Activated CD8-positive, alpha-beta T cell treated with anti-CD3 and anti-CD28 coated beads for 36 hours (primary cell): Measurements from ENCODE around the gene PVRIG. TPM values are rescaled to one million over a fixed set of nuclear protein-coding genes. Genes with fewer than 3 reads are reported as not detected.

ENCODE experiments used
- total RNA-seq, 2 experiments: library from RNA; stranded (reverse); gene quantifications; one replicate each; pipeline ENCODE4 v1.2.3, GENCODE V29; 2021

Gene PVRIG
- total RNA-seq, 2 experiments from 2014 or later, result 29.8 to 30.2 TPM

Other genes starting within 250 kb of the PVRIG start
- gene AZGP1, start 243.9 kb upstream of the PVRIG start, total RNA-seq, result not detected
- gene ZKSCAN1, start 204.4 kb upstream of the PVRIG start, total RNA-seq, result 10 to 100 TPM; 41.9 to 47.3 TPM
- gene ZSCAN21, start 170.2 kb upstream of the PVRIG start, total RNA-seq, result 1 to 10 TPM; 6.3 to 6.9 TPM
- gene ZNF3, start 138.2 kb upstream of the PVRIG start, total RNA-seq, result 10 to 100 TPM; 16.4 to 18.9 TPM
- 10 to 100 TPM; 81.3 to 86.3 TPM for gene COPS6, start 131.0 kb upstream of the PVRIG start, total RNA-seq
- 100 to 1,000 TPM; 456 to 476 TPM for gene MCM7, start 118.6 kb upstream of the PVRIG start, total RNA-seq
- gene AP4M1, start 118.3 kb upstream of the PVRIG start, total RNA-seq, result 10 to 100 TPM in 1 of 2 experiments, 1 to 10 TPM in 1; 9.8 to 10.9 TPM
- 10 to 100 TPM; 48.6 to 55.3 TPM for gene TAF6, start 100.6 kb upstream of the PVRIG start, total RNA-seq
- 10 to 100 TPM in 1 of 2 experiments, 1 to 10 TPM in 1; 9.8 to 10.4 TPM for gene CNPY4, start 100.3 kb upstream of the PVRIG start, total RNA-seq
- 1 to 10 TPM; 1.9 to 2.1 TPM for gene MBLAC1, start 93.0 kb upstream of the PVRIG start, total RNA-seq
- 100 to 1,000 TPM; 108 to 116 TPM for gene LAMTOR4, start 71.0 kb upstream of the PVRIG start, total RNA-seq
- gene TRAPPC14, start 61.2 kb upstream of the PVRIG start, total RNA-seq, result 10 to 100 TPM; 15.7 to 17.4 TPM
- 1 to 10 TPM; 2.4 to 2.7 TPM for gene GAL3ST4, start 51.3 kb upstream of the PVRIG start, total RNA-seq
- 1 to 10 TPM; 3.7 to 4.3 TPM for gene GPC2, start 42.6 kb upstream of the PVRIG start, total RNA-seq
- 10 to 100 TPM; 13.2 to 15.8 TPM for gene STAG3, start 42.0 kb upstream of the PVRIG start, total RNA-seq
- gene SPDYE3, start 87.8 kb downstream of the PVRIG start, total RNA-seq, result not detected
- 10 to 100 TPM; 43.7 to 46.8 TPM for gene PILRB, start 138.2 kb downstream of the PVRIG start, total RNA-seq
- 1 to 10 TPM; 5.8 to 6.6 TPM for gene PILRA, start 153.5 kb downstream of the PVRIG start, total RNA-seq
- 1 to 10 TPM; 2.5 to 3.6 TPM for gene ZCWPW1, start 208.8 kb downstream of the PVRIG start, total RNA-seq
- gene MEPCE, start 209.9 kb downstream of the PVRIG start, total RNA-seq, result 10 to 100 TPM; 38.3 to 38.8 TPM
- gene PPP1R35, start 216.5 kb downstream of the PVRIG start, total RNA-seq, result 10 to 100 TPM; 63.4 to 67.8 TPM
- gene SPACDR, start 244.3 kb downstream of the PVRIG start, total RNA-seq, result 1 to 10 TPM; 3.7 to 4.6 TPM